ENCODE measurements around the gene PRRC2B. TPM values are rescaled to one million over a fixed set of nuclear protein-coding genes. Genes with fewer than 3 reads are reported as not detected.
"Not testable (repeated sequence)": the region's sequence is repeated elsewhere in the genome, so short reads cannot be mapped to it uniquely, and the experiment has no call there.

The PRRC2B gene
- total RNA-seq, 1 donor from 2014 or later, result 128 TPM

- Mint-ChIP-seq H3K36me3 (ENCODE audit: low read depth) (peaks cover 2% of the 10 kb centered on the region), H3K4me3 (no peak overlapping the region), H3K9me3 (no peaks in the 10 kb centered on the region), H3K4me1 (peaks cover 10% of the 10 kb centered on the region), H3K27me3 (peaks cover 3% of the 10 kb centered on the region), H3K27ac (no peak overlapping the region)
- DNase-seq, result no peak
- intact Hi-C loops (cut with micrococcal nuclease), result no loop called here
These were observed 26.4 kb upstream of the PRRC2B start for GRCh38 chr9:131367450-131367849.

- H3K4me3 Mint-ChIP-seq, result no peak overlapping the region
- peaks cover 16% of the 10 kb centered on the region for H3K4me1 Mint-ChIP-seq
- no peak for DNase-seq
- H3K27me3 Mint-ChIP-seq, result peaks cover 3% of the 10 kb centered on the region
- no peak overlapping the region for H3K27ac Mint-ChIP-seq
- H3K9me3 Mint-ChIP-seq, result no peaks in the 10 kb centered on the region
- intact Hi-C loops (cut with micrococcal nuclease), result loop anchor here (5.0 to 10.0 kb wide), 2 partner anchors 37 to 704 kb away; partner anchors contain the start of gene MED27
- H3K36me3 Mint-ChIP-seq (ENCODE audit: low read depth), result peaks cover 2% of the 10 kb centered on the region
These were observed 23.2 kb upstream of the PRRC2B start for GRCh38 chr9:131370638-131371037.

GRCh38 chr9:131372599-131372973 lies 21.3 kb upstream of the PRRC2B start:
- peak overlapping the region; percentile 97 for H3K4me3 Mint-ChIP-seq
- H3K27ac Mint-ChIP-seq, result peak overlapping the region; percentile 98
- peaks cover 16% of the 10 kb centered on the region for H3K4me1 Mint-ChIP-seq
- H3K36me3 Mint-ChIP-seq (ENCODE audit: low read depth); DNase-seq; H3K27me3 Mint-ChIP-seq; H3K9me3 Mint-ChIP-seq: not testable (repeated sequence)
- intact Hi-C loops (cut with micrococcal nuclease), result loop anchor here (2.0 to 10.0 kb wide), 3 partner anchors 35 to 702 kb away; partner anchors contain the start of gene MED27

GRCh38 chr9:131374638-131375037 lies 19.2 kb upstream of the PRRC2B start:
- H3K9me3 Mint-ChIP-seq; H3K36me3 Mint-ChIP-seq (ENCODE audit: low read depth): not testable (repeated sequence)
- intact Hi-C loops (cut with micrococcal nuclease), result loop anchor here (5.0 to 10.0 kb wide), 2 partner anchors 33 to 700 kb away; partner anchors contain the start of gene MED27

GRCh38 chr9:131379056-131379455 lies 14.8 kb upstream of the PRRC2B start:
- Mint-ChIP-seq H3K27me3 (no peaks in the 10 kb centered on the region), H3K9me3 (no peaks in the 10 kb centered on the region), H3K27ac (no peak overlapping the region), H3K4me1 (peaks cover 5% of the 10 kb centered on the region), H3K4me3 (no peak overlapping the region), H3K36me3 (ENCODE audit: low read depth) (no peaks in the 10 kb centered on the region)
- intact Hi-C loops (cut with micrococcal nuclease), result loop anchor here (10.0 kb wide), 1 partner anchor 696 kb away; the partner anchor contains the start of gene MED27
- DNase-seq, result no peak

More at GRCh38 chr9:131374638-131375037, 19.2 kb upstream of the PRRC2B start:
- H3K4me1 Mint-ChIP-seq, result peaks cover 16% of the 10 kb centered on the region
- not testable (repeated sequence) for H3K4me3 Mint-ChIP-seq, H3K27ac Mint-ChIP-seq, DNase-seq, H3K27me3 Mint-ChIP-seq

- intact Hi-C loops (cut with micrococcal nuclease), result no loop called here
- peaks cover 3% of the 10 kb centered on the region for H3K27me3 Mint-ChIP-seq
- H3K4me3 Mint-ChIP-seq, result no peak overlapping the region
- H3K27ac Mint-ChIP-seq, result no peak overlapping the region
- no peaks in the 10 kb centered on the region for H3K36me3 Mint-ChIP-seq (ENCODE audit: low read depth)
- H3K4me1 Mint-ChIP-seq, result peaks cover 6% of the 10 kb centered on the region
- DNase-seq, result no peak
- no peaks in the 10 kb centered on the region for H3K9me3 Mint-ChIP-seq
These were observed 10.8 kb upstream of the PRRC2B start for GRCh38 chr9:131382850-131383729.

- Mint-ChIP-seq H3K27me3 (peaks cover 3% of the 10 kb centered on the region), H3K9me3 (no peaks in the 10 kb centered on the region), H3K27ac (no peak overlapping the region), H3K36me3 (ENCODE audit: low read depth) (no peaks in the 10 kb centered on the region), H3K4me3 (no peak overlapping the region), H3K4me1 (peaks cover 6% of the 10 kb centered on the region)
- intact Hi-C loops (cut with micrococcal nuclease), result no loop called here
- no peak for DNase-seq
These were observed 8.6 kb upstream of the PRRC2B start for GRCh38 chr9:131385296-131385695.

- Mint-ChIP-seq H3K36me3 (ENCODE audit: low read depth) (no peaks in the 10 kb centered on the region), H3K9me3 (no peaks in the 10 kb centered on the region), H3K27ac (no peak overlapping the region), H3K27me3 (peaks cover 5% of the 10 kb centered on the region), H3K4me1 (peaks cover 6% of the 10 kb centered on the region), H3K4me3 (no peak overlapping the region)
- intact Hi-C loops (cut with micrococcal nuclease), result no loop called here
- DNase-seq, result no peak
These were observed 7.6 kb upstream of the PRRC2B start for GRCh38 chr9:131386281-131386680.

- intact Hi-C loops (cut with micrococcal nuclease), result no loop called here
- peaks cover 7% of the 10 kb centered on the region for H3K27me3 Mint-ChIP-seq
- H3K4me1 Mint-ChIP-seq, result peaks cover 6% of the 10 kb centered on the region
- H3K4me3 Mint-ChIP-seq, result no peak overlapping the region
- no peak overlapping the region for H3K27ac Mint-ChIP-seq
- no peaks in the 10 kb centered on the region for H3K9me3 Mint-ChIP-seq
- H3K36me3 Mint-ChIP-seq (ENCODE audit: low read depth), result no peaks in the 10 kb centered on the region
- no peak for DNase-seq
These were observed 6.5 kb upstream of the PRRC2B start for GRCh38 chr9:131387394-131387793.

- intact Hi-C loops (cut with micrococcal nuclease), result loop anchor here (10.0 kb wide), 1 partner anchor 54 kb away; no protein-coding TSS in a partner anchor
- no peak for DNase-seq
- peaks cover 14% of the 10 kb centered on the region for H3K4me1 Mint-ChIP-seq
- H3K27ac Mint-ChIP-seq, result no peak overlapping the region
- H3K4me3 Mint-ChIP-seq, result no peak overlapping the region
- H3K36me3 Mint-ChIP-seq (ENCODE audit: low read depth), result peaks cover 6% of the 10 kb centered on the region
- no peaks in the 10 kb centered on the region for H3K9me3 Mint-ChIP-seq
- H3K27me3 Mint-ChIP-seq, result peaks cover 7% of the 10 kb centered on the region
These were observed 2.9 kb upstream of the PRRC2B start for GRCh38 chr9:131391020-131391419.

GRCh38 chr9:131391504-131391903 lies 2.4 kb upstream of the PRRC2B start:
- H3K4me1 Mint-ChIP-seq, result peaks cover 16% of the 10 kb centered on the region
- H3K27me3 Mint-ChIP-seq, result peaks cover 6% of the 10 kb centered on the region
- no peak for DNase-seq
- intact Hi-C loops (cut with micrococcal nuclease), result loop anchor here (10.0 kb wide), 1 partner anchor 53 kb away; no protein-coding TSS in a partner anchor
- no peaks in the 10 kb centered on the region for H3K9me3 Mint-ChIP-seq
- peaks cover 8% of the 10 kb centered on the region for H3K36me3 Mint-ChIP-seq (ENCODE audit: low read depth)
- H3K4me3 Mint-ChIP-seq, result no peak overlapping the region
- H3K27ac Mint-ChIP-seq, result no peak overlapping the region

GRCh38 chr9:131394464-131395156 lies 724 bp downstream of the PRRC2B start:
- peak overlapping the region; percentile 94 for H3K27ac Mint-ChIP-seq

GRCh38 chr9:131395157-131396098 lies 1.5 kb downstream of the PRRC2B start:
- H3K36me3 Mint-ChIP-seq (ENCODE audit: low read depth), result peaks cover 19% of the 10 kb centered on the region
- peaks cover 5% of the 10 kb centered on the region for H3K27me3 Mint-ChIP-seq
- peak overlapping the region; percentile 94 for H3K27ac Mint-ChIP-seq
- peak; percentile 93 for DNase-seq
- peaks cover 50% of the 10 kb centered on the region for H3K4me1 Mint-ChIP-seq
- no peaks in the 10 kb centered on the region for H3K9me3 Mint-ChIP-seq
- intact Hi-C loops (cut with micrococcal nuclease), result loop anchor here (1.0 to 10.0 kb wide), 8 partner anchors 11 to 337 kb away; partner anchors contain the start of genes FAM78A and NUP214
- H3K4me3 Mint-ChIP-seq, result peak overlapping the region; percentile 91

More at GRCh38 chr9:131394464-131395156, 724 bp downstream of the PRRC2B start:
- Mint-ChIP-seq H3K36me3 (ENCODE audit: low read depth) (peaks cover 13% of the 10 kb centered on the region), H3K4me3 (peak overlapping the region; percentile 91), H3K4me1 (peaks cover 43% of the 10 kb centered on the region), H3K9me3 (no peaks in the 10 kb centered on the region), H3K27me3 (peaks cover 5% of the 10 kb centered on the region)
- DNase-seq, result peak; percentile 89
- intact Hi-C loops (cut with micrococcal nuclease), result loop anchor here (1.0 to 10.0 kb wide), 7 partner anchors 12 to 338 kb away; partner anchors contain the start of genes FAM78A and NUP214

Measured in activated CD4-positive, alpha-beta T cell treated with anti-CD3 and anti-CD28 coated beads, Interleukin-2, amount 10 ng/mL, durations not matched to agents 24 days and 14 days (primary cell).